GM12878 (cell line): ENCODE results near the gene EEF1A1. TPM values are rescaled to one million over a fixed set of nuclear protein-coding genes. Genes with fewer than 3 reads are reported as not detected.

Experiments
- ATF7 ChIP-seq: fragments of 450-650 bp; IDR thresholded peaks from 2 replicates; pipeline ENCODE4 v1.6.1; 2016; ENCODE audit warnings: low read depth, mild to moderate bottlenecking
- BACH1 ChIP-seq: fragments of 450-650 bp; IDR thresholded peaks from 2 replicates; pipeline ENCODE4 v1.6.1; 2017; ENCODE audit warnings: mild to moderate bottlenecking, borderline replicate concordance
- BCL11A ChIP-seq: IDR thresholded peaks from 2 replicates; pipeline ENCODE4 v1.6.1; 2011; ENCODE audit warnings: low read depth, low read length
- GABPA ChIP-seq: IDR thresholded peaks from 2 replicates; pipeline ENCODE4 v1.6.1; 2014; ENCODE audit warnings: antibody characterized with exemption, low read depth, mild to moderate bottlenecking, inconsistent platforms
- HDGF ChIP-seq: fragments of 450-650 bp; IDR thresholded peaks from 2 replicates; pipeline ENCODE4 v1.6.1; 2016; ENCODE audit warnings: antibody characterized with exemption
- MEF2A ChIP-seq: IDR thresholded peaks from 2 replicates; pipeline ENCODE4 v1.6.1; 2011; ENCODE audit warnings: low read depth, mild to moderate bottlenecking, low read length, moderate library complexity; ENCODE audit not compliant: insufficient read depth
- MYC ChIP-seq: IDR thresholded peaks from 2 replicates; pipeline ENCODE4 v1.6.1; 2011; ENCODE audit warnings: mild to moderate bottlenecking, low read length, moderate library complexity, inconsistent platforms; ENCODE audit not compliant: insufficient read depth, insufficient replicate concordance, insufficient read length, severe bottlenecking
- NFIC ChIP-seq: IDR thresholded peaks from 2 replicates; pipeline ENCODE4 v1.6.1; 2012; ENCODE audit warnings: low read depth, mild to moderate bottlenecking, inconsistent platforms, low read length, moderate library complexity
- NR2C2 ChIP-seq: IDR thresholded peaks from 2 replicates; pipeline ENCODE4 v1.6.1; 2011; ENCODE audit warnings: borderline replicate concordance, low read depth; ENCODE audit not compliant: control insufficient read depth, insufficient read length
- POLR2A ChIP-seq: IDR thresholded peaks from 2 replicates; pipeline ENCODE4 v1.6.1; 2011; ENCODE audit warnings: low read depth, mild to moderate bottlenecking, low read length
- RAD51 ChIP-seq: fragments of 450-650 bp; IDR thresholded peaks from 2 replicates; pipeline ENCODE4 v1.6.1; 2016; ENCODE audit warnings: moderate library complexity, mild to moderate bottlenecking, inconsistent platforms
- RBBP5 ChIP-seq: fragments of 200-600 bp; sonication (generic); conservative IDR thresholded peaks from 2 replicates; pipeline ENCODE4 v1.6.1; 2016
- SIX5 ChIP-seq: IDR thresholded peaks from 2 replicates; pipeline ENCODE4 v1.6.1; 2011; ENCODE audit warnings: mild to moderate bottlenecking, low read depth, low read length, moderate library complexity; ENCODE audit not compliant: severe bottlenecking
- SMARCA5 ChIP-seq: fragments of 450-650 bp; IDR thresholded peaks from 2 replicates; pipeline ENCODE4 v1.6.1; 2017; ENCODE audit warnings: mild to moderate bottlenecking
- SMC3 ChIP-seq: IDR thresholded peaks from 2 replicates; pipeline ENCODE4 v1.6.1; 2011; ENCODE audit warnings: low read length, improper control_type of control experiment, borderline replicate concordance
- SP1 ChIP-seq: IDR thresholded peaks from one replicate; pipeline ENCODE4 v1.6.1; 2011; ENCODE audit warnings: low read depth, low read length
- SPI1 ChIP-seq: IDR thresholded peaks from 2 replicates; pipeline ENCODE4 v1.6.1; 2011; ENCODE audit warnings: low read depth, mild to moderate bottlenecking, low read length, moderate library complexity, borderline replicate concordance; ENCODE audit not compliant: insufficient read depth
- SREBF1 ChIP-seq: IDR thresholded peaks from 2 replicates; pipeline ENCODE4 v1.6.1; 2012; ENCODE audit warnings: mild to moderate bottlenecking, low read length
- STAT1 ChIP-seq: fragments of 450-650 bp; conservative IDR thresholded peaks from 2 replicates; pipeline ENCODE4 v1.6.1; 2014; ENCODE audit warnings: antibody characterized with exemption, mild to moderate bottlenecking
- TARDBP ChIP-seq: IDR thresholded peaks from 2 replicates; pipeline ENCODE4 v1.6.1; 2016; ENCODE audit warnings: borderline replicate concordance
- TCF7 ChIP-seq: IDR thresholded peaks from 2 replicates; pipeline ENCODE4 v1.6.1; 2014; ENCODE audit warnings: antibody characterized with exemption, borderline replicate concordance
- YY1 ChIP-seq: IDR thresholded peaks from 2 replicates; pipeline ENCODE4 v1.6.1; 2011; ENCODE audit warnings: low read depth, mild to moderate bottlenecking, low read length
- ZBED1 ChIP-seq: IDR thresholded peaks from 2 replicates; pipeline ENCODE4 v1.6.1; 2016; ENCODE audit warnings: borderline replicate concordance
- ZNF274 ChIP-seq: IDR thresholded peaks from one replicate; pipeline ENCODE4 v1.8.0; 2011; ENCODE audit not compliant: insufficient read length, insufficient read depth
- ZNF622 ChIP-seq: fragments of 450-650 bp; IDR thresholded peaks from 2 replicates; pipeline ENCODE4 v1.6.1; 2017; ENCODE audit warnings: mild to moderate bottlenecking, inconsistent platforms
- polyA plus RNA-seq, 11 experiments: library from polyadenylated mRNA; depleted of rRNA in 4 of 11; unstranded in 6 of 11; stranded (reverse) in 5 of 11; fragments of >200 nt; fragmentation: Nextera tagmentation in 4 of 11; fragmentation: Illumina TruSeq in 1 of 11; extraction: Ambion mirVana in 4 of 11; extraction: Trizol in 1 of 11; gene quantifications; 1 replicate in 1 of 11; 2 replicates in 10 of 11; pipeline versions ENCODE4 v1.2.1 to v1.2.3, GENCODE V29; 2011 to 2016; ENCODE audit warnings: inconsistent platforms in 2 of 11, missing spikeins in 2 of 11, low read depth in 1 of 11
- total RNA-seq, 4 experiments: library from RNA; depleted of rRNA in 3 of 4; stranded (reverse); fragments of >200 nt in 3 of 4; fragmentation: Illumina TruSeq in 1 of 4; extraction: Trizol in 1 of 4; gene quantifications; 2 replicates each; pipeline versions ENCODE4 v1.2.1 to v1.2.3, GENCODE V29; 2013 to 2021
- TF ChIP-seq, protein P1 (sequence below): fragments of 450-650 bp; IDR thresholded peaks from 2 replicates; pipeline ENCODE4 v1.6.1; 2016; ENCODE audit warnings: mild to moderate bottlenecking, moderate library complexity, borderline replicate concordance
- TF ChIP-seq, protein P2 (sequence below): fragments of 450-650 bp; conservative IDR thresholded peaks from 2 replicates; pipeline ENCODE4 v1.6.1; 2017; ENCODE audit warnings: mild to moderate bottlenecking, moderate library complexity

Gene EEF1A1
- total and polyA plus RNA-seq, 10 of the 15 experiments (the other 5 are each of a cell fraction or from before 2014, with no cell fraction given), result 4,214 to 18,090 (median 14,132) TPM

DNA sequence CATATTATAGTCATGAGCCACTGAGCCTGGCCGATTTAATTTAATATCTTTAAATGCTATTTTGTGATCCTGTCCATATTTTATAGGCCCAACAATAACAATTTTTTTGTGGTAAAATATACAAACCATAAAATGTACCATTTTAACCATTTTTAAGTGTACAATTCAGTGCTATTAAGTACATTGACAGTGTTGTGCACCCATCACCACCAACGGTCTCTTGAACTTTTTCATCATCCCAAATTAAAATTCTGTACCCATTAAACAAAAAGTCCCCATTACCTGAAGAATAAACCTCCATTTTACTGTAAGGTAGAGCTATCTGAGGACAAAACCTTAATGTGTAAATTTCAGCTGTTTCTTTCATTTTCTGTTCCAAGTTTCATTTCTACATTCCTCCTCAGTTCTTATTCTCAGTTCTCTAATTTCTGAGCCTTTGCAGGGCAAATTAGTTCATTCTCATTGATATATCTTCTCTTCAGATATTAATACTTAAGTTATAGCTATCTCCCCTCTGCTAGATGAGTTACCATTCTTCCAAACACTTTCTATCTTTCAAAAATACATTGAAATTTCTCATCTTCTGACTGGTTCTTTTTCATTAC is 49.0 kb downstream of the EEF1A1 start (continued):
- TF ChIP-seq MEF2A, result 0 out of 2 replicates have a peak, but pooled peaks have one; percentile 38
- peak; percentile 78; the same call in 1 of the 2 replicates for TF ChIP-seq BACH1
- no peak for TF ChIP-seq STAT1
- TF ChIP-seq SP1, result no peak
- TF ChIP-seq RBBP5, result no peak
- TF ChIP-seq SIX5, result no peak
- TF ChIP-seq ATF7, result peak; percentile 62; the same call in 1 of the 2 replicates
- TF ChIP-seq TCF7, result 0 out of 2 replicates have a peak, but pooled peaks have one; percentile 13
- TF ChIP-seq HDGF, result no peak
- TF ChIP-seq, protein P1, sequence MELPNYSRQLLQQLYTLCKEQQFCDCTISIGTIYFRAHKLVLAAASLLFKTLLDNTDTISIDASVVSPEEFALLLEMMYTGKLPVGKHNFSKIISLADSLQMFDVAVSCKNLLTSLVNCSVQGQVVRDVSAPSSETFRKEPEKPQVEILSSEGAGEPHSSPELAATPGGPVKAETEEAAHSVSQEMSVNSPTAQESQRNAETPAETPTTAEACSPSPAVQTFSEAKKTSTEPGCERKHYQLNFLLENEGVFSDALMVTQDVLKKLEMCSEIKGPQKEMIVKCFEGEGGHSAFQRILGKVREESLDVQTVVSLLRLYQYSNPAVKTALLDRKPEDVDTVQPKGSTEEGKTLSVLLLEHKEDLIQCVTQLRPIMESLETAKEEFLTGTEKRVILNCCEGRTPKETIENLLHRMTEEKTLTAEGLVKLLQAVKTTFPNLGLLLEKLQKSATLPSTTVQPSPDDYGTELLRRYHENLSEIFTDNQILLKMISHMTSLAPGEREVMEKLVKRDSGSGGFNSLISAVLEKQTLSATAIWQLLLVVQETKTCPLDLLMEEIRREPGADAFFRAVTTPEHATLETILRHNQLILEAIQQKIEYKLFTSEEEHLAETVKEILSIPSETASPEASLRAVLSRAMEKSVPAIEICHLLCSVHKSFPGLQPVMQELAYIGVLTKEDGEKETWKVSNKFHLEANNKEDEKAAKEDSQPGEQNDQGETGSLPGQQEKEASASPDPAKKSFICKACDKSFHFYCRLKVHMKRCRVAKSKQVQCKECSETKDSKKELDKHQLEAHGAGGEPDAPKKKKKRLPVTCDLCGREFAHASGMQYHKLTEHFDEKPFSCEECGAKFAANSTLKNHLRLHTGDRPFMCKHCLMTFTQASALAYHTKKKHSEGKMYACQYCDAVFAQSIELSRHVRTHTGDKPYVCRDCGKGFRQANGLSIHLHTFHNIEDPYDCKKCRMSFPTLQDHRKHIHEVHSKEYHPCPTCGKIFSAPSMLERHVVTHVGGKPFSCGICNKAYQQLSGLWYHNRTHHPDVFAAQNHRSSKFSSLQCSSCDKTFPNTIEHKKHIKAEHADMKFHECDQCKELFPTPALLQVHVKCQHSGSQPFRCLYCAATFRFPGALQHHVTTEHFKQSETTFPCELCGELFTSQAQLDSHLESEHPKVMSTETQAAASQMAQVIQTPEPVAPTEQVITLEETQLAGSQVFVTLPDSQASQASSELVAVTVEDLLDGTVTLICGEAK, result no peak
- peak; percentile 75; the same call in 1 of the 2 replicates for TF ChIP-seq SMARCA5
- peak; percentile 53; the same call in 1 of the 2 replicates for TF ChIP-seq YY1
- TF ChIP-seq NR2C2, result no peak
- TF ChIP-seq, protein P2, sequence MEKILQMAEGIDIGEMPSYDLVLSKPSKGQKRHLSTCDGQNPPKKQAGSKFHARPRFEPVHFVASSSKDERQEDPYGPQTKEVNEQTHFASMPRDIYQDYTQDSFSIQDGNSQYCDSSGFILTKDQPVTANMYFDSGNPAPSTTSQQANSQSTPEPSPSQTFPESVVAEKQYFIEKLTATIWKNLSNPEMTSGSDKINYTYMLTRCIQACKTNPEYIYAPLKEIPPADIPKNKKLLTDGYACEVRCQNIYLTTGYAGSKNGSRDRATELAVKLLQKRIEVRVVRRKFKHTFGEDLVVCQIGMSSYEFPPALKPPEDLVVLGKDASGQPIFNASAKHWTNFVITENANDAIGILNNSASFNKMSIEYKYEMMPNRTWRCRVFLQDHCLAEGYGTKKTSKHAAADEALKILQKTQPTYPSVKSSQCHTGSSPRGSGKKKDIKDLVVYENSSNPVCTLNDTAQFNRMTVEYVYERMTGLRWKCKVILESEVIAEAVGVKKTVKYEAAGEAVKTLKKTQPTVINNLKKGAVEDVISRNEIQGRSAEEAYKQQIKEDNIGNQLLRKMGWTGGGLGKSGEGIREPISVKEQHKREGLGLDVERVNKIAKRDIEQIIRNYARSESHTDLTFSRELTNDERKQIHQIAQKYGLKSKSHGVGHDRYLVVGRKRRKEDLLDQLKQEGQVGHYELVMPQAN, result no peak
- no peak for TF ChIP-seq RAD51
- TF ChIP-seq SMC3, result no peak
- TF ChIP-seq ZNF622, result no peak
- TF ChIP-seq BCL11A, result 0 out of 2 replicates have a peak, but pooled peaks have one; percentile 48
- TF ChIP-seq TARDBP, result no peak
- TF ChIP-seq SREBF1, result no peak
- TF ChIP-seq MYC, result no peak
- no peak for TF ChIP-seq GABPA
- TF ChIP-seq POLR2A, result no peak
- TF ChIP-seq ZBED1, result 0 out of 2 replicates have a peak, but pooled peaks have one; percentile 21
- peak; percentile 85 for TF ChIP-seq NFIC
- TF ChIP-seq ZNF274, result no peak
- peak; percentile 92; the same call in 1 of the 2 replicates for TF ChIP-seq SPI1
